Esophagus squamous epithelium (tissue), 5 donors: Measurements from ENCODE around the gene ENTPD3. TPM values are rescaled to one million over a fixed set of nuclear protein-coding genes. Genes with fewer than 3 reads are reported as not detected.

Experiments used
- DNase-seq: peaks from one replicate; lab custom pipeline; 2025; lab: John Stamatoyannopoulos, UW
- H3K27ac ChIP-seq, 4 donors: fragments of 200-600 bp; sonication (generic); one replicate each; pipeline ENCODE4 v1.5.1; 2016 to 2019; ENCODE audit warnings: mild to moderate bottlenecking in 1 of 4
- H3K27me3 ChIP-seq, 4 donors: fragments of 200-600 bp; sonication (generic); 1 replicate in 3 of 4; 2 replicates in 1 of 4; pipeline versions ENCODE4 v1.5.1 to v1.6.0; 2017 to 2021; ENCODE audit warnings: antibody characterized with exemption in 1 of 4
- H3K36me3 ChIP-seq, 3 donors: fragments of 200-600 bp; sonication (generic); one replicate each; pipeline ENCODE4 v1.5.1; 2016 to 2019
- H3K4me1 ChIP-seq, 3 donors: fragments of 200-600 bp; sonication (generic); one replicate each; pipeline ENCODE4 v1.5.1; 2017 to 2019
- H3K4me3 ChIP-seq, 4 donors: fragments of 200-600 bp; sonication (generic); 1 replicate in 3 of 4; 2 replicates in 1 of 4; pipeline ENCODE4 v1.5.1; 2016 to 2019; ENCODE audit warnings: mild to moderate bottlenecking in 2 of 4, moderate library complexity in 1 of 4
- H3K9me3 ChIP-seq, 3 donors: fragments of 200-600 bp; sonication (generic); one replicate each; pipeline ENCODE4 v1.5.1; 2016 to 2019
- CTCF ChIP-seq, 6 experiments: fragments of 450-650 bp in 4 of 6; fragments of 200-600 bp in 2 of 6; sonication (generic) in 2 of 6; IDR thresholded peaks; one replicate each; pipeline ENCODE4 v1.5.1; 2016 to 2019; ENCODE audit warnings: antibody characterized with exemption in 6 of 6, mild to moderate bottlenecking in 4 of 6, moderate library complexity in 4 of 6
- POLR2A ChIP-seq, 4 donors: fragments of 450-650 bp; IDR thresholded peaks; one replicate each; pipeline ENCODE4 v1.6.1; 2017; ENCODE audit warnings: antibody characterized with exemption in 4 of 4, mild to moderate bottlenecking in 4 of 4, moderate library complexity in 3 of 4
- WGBS, 2 donors: methylation state at CpG; one replicate each; pipeline ENCODE4 v1.1.5; 2018; 5-methylcytosine and 5-hydroxymethylcytosine counted together
- intact Hi-C: fragments of 100-400 bp; cut with DNase I; formaldehyde crosslinking; loops from one replicate; pipeline ENCODE4 v1.15.0; 2022
- total RNA-seq, 4 donors: library from RNA; depleted of rRNA; stranded (reverse); fragments of >200 nt; gene quantifications; one replicate each; pipeline ENCODE4 v1.1.0, GENCODE V29; 2016
- donor health status: DM: yes; HTN: yes; CAD: no.

ENTPD3 gene
- total RNA-seq, 4 donors from 2014 or later: 9.1 to 11.6 (median 9.7) TPM

DNA sequence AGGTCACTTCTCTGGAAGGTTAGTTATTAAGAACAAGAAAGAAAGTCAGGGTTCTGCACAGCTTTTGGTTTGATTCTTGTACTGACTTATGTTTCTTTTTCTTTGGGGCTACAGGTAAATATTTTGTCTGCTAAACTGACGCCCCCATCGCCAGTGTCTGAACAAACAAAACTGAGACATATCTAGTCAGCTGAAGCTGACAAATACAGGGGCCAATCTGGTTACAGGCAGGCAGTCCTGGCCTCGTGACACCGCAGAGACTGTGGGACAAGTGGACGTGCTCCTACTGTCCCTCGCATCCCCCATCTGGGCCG, 65.5 kb downstream of the ENTPD3 start:
- H3K9me3 ChIP-seq: no peaks in the 10 kb centered on the region
- peak overlapping the region; percentile 59 to 84 (median 73) for H3K4me3 ChIP-seq
- H3K4me1 ChIP-seq: peaks cover 7 to 32% (median 17%) of the 10 kb centered on the region in 3 donors
- H3K27me3 ChIP-seq: no peaks in the 10 kb centered on the region
- H3K36me3 ChIP-seq: no peaks in the 10 kb centered on the region
- intact Hi-C loops: no loop called here
- H3K27ac ChIP-seq: peak overlapping the region; percentile 92 to 98 (median 95)
- 3 to 9% methylated on average over 5 to 7 of the region's 7 CpGs for WGBS, 2 donors
- TF ChIP-seq POLR2A (IDR thresholded peaks at IDR 0.05): no peak
- no peak for TF ChIP-seq CTCF (IDR thresholded peaks at IDR 0.05)
- DNase-seq: no peak

GRCh38 chr3:40452876-40453730, 66.1 kb downstream of the ENTPD3 start:
- H3K36me3 ChIP-seq: peaks cover 0 to 2% (median under 1%) of the 10 kb centered on the region in 3 donors
- 0% methylated on average over 7 to 18 of the region's 41 CpGs for WGBS, 2 donors
- peak; percentile 94 for DNase-seq
- peaks cover 7 to 37% (median 18%) of the 10 kb centered on the region in 3 donors for H3K4me1 ChIP-seq
- H3K27ac ChIP-seq: peak overlapping the region; percentile 92 to 98 (median 95)
- TF ChIP-seq CTCF (IDR thresholded peaks at IDR 0.05) (peak in 1 of 6 experiments; percentile 7), POLR2A (IDR thresholded peaks at IDR 0.05) (peak in 2 of 4 donors; percentile 36 to 66)
- no peaks in the 10 kb centered on the region for H3K9me3 ChIP-seq
- no peaks in the 10 kb centered on the region for H3K27me3 ChIP-seq
- peak overlapping the region; percentile 59 to 84 (median 73) for H3K4me3 ChIP-seq
- intact Hi-C loops: no loop called here

GRCh38 chr3:40453933-40454332, 66.9 kb downstream of the ENTPD3 start:
- Histone ChIP-seq H3K4me1 (peaks cover 13 to 45% (median 27%) of the 10 kb centered on the region in 3 donors), H3K36me3 (peaks cover 5 to 10% (median 9%) of the 10 kb centered on the region in 3 donors), H3K27me3 (no peaks in the 10 kb centered on the region), H3K4me3 (peak overlapping the region; percentile 59 to 84 (median 73)), H3K9me3 (no peaks in the 10 kb centered on the region), H3K27ac (peak overlapping the region in 3 of 4 donors; percentile 95 to 98 (median 95))
- intact Hi-C loops: no loop called here
- 27 to 32% methylated on average over 6 of the region's 6 CpGs for WGBS, 2 donors
- no peak for DNase-seq
- no peak for TF ChIP-seq POLR2A (IDR thresholded peaks at IDR 0.05)
- no peak for TF ChIP-seq CTCF (IDR thresholded peaks at IDR 0.05)

DNA sequence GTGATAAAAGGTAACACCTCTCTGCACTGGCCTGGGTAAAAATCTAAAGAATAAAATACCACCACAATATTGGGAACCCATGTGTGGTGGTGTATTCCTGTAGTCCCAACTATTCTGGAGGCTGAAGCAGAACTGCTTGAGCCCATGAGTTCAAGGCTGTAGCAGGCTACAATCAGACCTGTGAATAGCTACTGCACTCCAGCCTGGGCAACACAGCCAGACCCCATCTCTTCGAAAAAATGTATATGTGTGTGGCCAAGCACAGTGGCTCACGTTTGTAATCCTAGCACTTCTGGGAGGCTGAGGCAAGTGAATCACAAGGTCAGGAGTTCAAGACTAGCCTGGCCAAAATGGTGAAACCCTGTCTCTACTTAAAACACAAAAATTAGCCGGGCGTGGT, 68.3 kb downstream of the ENTPD3 start:
- Histone ChIP-seq H3K27ac (no peak overlapping the region), H3K4me1 (peaks cover 19 to 59% (median 34%) of the 10 kb centered on the region in 3 donors), H3K4me3 (no peak overlapping the region), H3K9me3 (no peaks in the 10 kb centered on the region), H3K36me3 (peaks cover 10 to 24% (median 12%) of the 10 kb centered on the region in 3 donors), H3K27me3 (no peaks in the 10 kb centered on the region)
- intact Hi-C loops: no loop called here
- no peak for TF ChIP-seq POLR2A (IDR thresholded peaks at IDR 0.05)
- no peak for TF ChIP-seq CTCF (IDR thresholded peaks at IDR 0.05)
- DNase-seq: no peak
- WGBS, 2 donors: 94% methylated on average over 3 of the region's 4 CpGs; no CpG with 5 or more reads in 1 of the 2 donors
